Fibroblast of lung (primary cell): ENCODE data around the gene RBM45.
"Not testable (repeated sequence)": the region's sequence is repeated elsewhere in the genome, so short reads cannot be mapped to it uniquely, and the experiment has no call there.

ENCODE experiments used
- CTCF ChIP-seq, 2 donors: IDR thresholded peaks in 1 of 2; conservative IDR thresholded peaks in 1 of 2; 1 replicate in 1 of 2; 2 replicates in 1 of 2; pipeline ENCODE4 v1.5.1; 2011 to 2012; ENCODE audit warnings: low read length in 2 of 2, control low read depth in 1 of 2, inconsistent platforms in 1 of 2, low read depth in 1 of 2, mild to moderate bottlenecking in 1 of 2
- EZH2 ChIP-seq: IDR thresholded peaks from 2 replicates; pipeline ENCODE4 v1.5.1; 2012; ENCODE audit warnings: low read length, control low read depth, mild to moderate bottlenecking; ENCODE audit errors: missing control alignments

GRCh38 chr2:178153878-178154277 lies 41.6 kb downstream of the RBM45 start:
- not testable (repeated sequence) for TF ChIP-seq CTCF (conservative IDR thresholded peaks at IDR 0.05 in 1 of 2, IDR thresholded peaks at IDR 0.05 in 1 of 2; ENCODE audit: low read depth in 1 of 2, low read length in 2 of 2); EZH2
